Neural cell (in vitro differentiated cells): ENCODE data around the gene SET. TPM values are rescaled to one million over a fixed set of nuclear protein-coding genes. Genes with fewer than 3 reads are reported as not detected.

ENCODE experiments used
- H2AFZ ChIP-seq: fragments of 200-600, 300-800 bp; sonication (generic), shearing (Covaris generic); 2 replicates; pipeline ENCODE4 v1.6.0; 2014; ENCODE audit warnings: low read depth, mild to moderate bottlenecking, antibody characterized with exemption, low read length, moderate library complexity
- H3F3A ChIP-seq: fragments of 200-600 bp; shearing (Covaris generic); 2 replicates; pipeline ENCODE4 v1.6.1; 2016; ENCODE audit warnings: mild to moderate bottlenecking, moderate library complexity, mixed read lengths, antibody characterized with exemption, low read length; ENCODE audit not compliant: insufficient read depth, poor library complexity, severe bottlenecking
- H3K27ac ChIP-seq: fragments of 200-600, 300-800 bp; sonication (generic), shearing (Covaris generic); 2 replicates; pipeline ENCODE4 v1.5.1; 2014; ENCODE audit warnings: mild to moderate bottlenecking, low read length, moderate library complexity
- H3K27me3 ChIP-seq: fragments of 300-800, 200-600 bp; sonication (generic), shearing (Covaris generic); 2 replicates; pipeline ENCODE4 v1.6.0; 2014; ENCODE audit warnings: mild to moderate bottlenecking, low read depth, low read length, moderate library complexity; ENCODE audit not compliant: insufficient read depth
- H3K36me3 ChIP-seq: fragments of 300-800, 200-600 bp; sonication (generic), shearing (Covaris generic); 2 replicates; pipeline ENCODE4 v1.5.1; 2014; ENCODE audit warnings: mild to moderate bottlenecking, antibody characterized with exemption, low read length, moderate library complexity; ENCODE audit not compliant: insufficient read depth
- H3K4me2 ChIP-seq: fragments of 300-800, 200-600 bp; sonication (generic), shearing (Covaris generic); 2 replicates; pipeline ENCODE4 v1.6.0; 2014; ENCODE audit warnings: mild to moderate bottlenecking, low read length
- H3K4me3 ChIP-seq: fragments of 300-800, 200-600 bp; sonication (generic), shearing (Covaris generic); 2 replicates; pipeline ENCODE4 v1.5.1; 2014; ENCODE audit warnings: mild to moderate bottlenecking, low read length, moderate library complexity
- H3K79me2 ChIP-seq: fragments of 200-600 bp; shearing (Covaris generic); replicated peaks from 2 replicates; pipeline ENCODE4 v1.6.0; 2014; ENCODE audit warnings: mild to moderate bottlenecking, low read length, moderate library complexity; ENCODE audit not compliant: insufficient read depth
- H3K9ac ChIP-seq: fragments of 300-800, 200-600 bp; sonication (generic), shearing (Covaris generic); 2 replicates; pipeline ENCODE4 v1.6.1; 2016; ENCODE audit warnings: mild to moderate bottlenecking, low read length, mixed read lengths
- H3K9me2 ChIP-seq: fragments of 200-600 bp; shearing (Covaris generic); 2 replicates; pipeline ENCODE4 v1.6.1; 2016; ENCODE audit warnings: mild to moderate bottlenecking, low read length, mixed read lengths; ENCODE audit not compliant: insufficient read depth
- H3K9me3 ChIP-seq: fragments of 200-600, 300-800 bp; sonication (generic), shearing (Covaris generic); 2 replicates; pipeline ENCODE4 v1.6.1; 2016; ENCODE audit warnings: mild to moderate bottlenecking, mixed run types, low read length, moderate library complexity, mixed read lengths
- H4K20me1 ChIP-seq: fragments of 200-600 bp; shearing (Covaris generic); 2 replicates; pipeline ENCODE4 v1.6.1; 2016; ENCODE audit warnings: mild to moderate bottlenecking, mixed run types; ENCODE audit not compliant: insufficient read depth
- EP300 ChIP-seq: fragments of 450-650 bp; conservative IDR thresholded peaks from 2 replicates; pipeline ENCODE4 v1.6.1; 2014; ENCODE audit warnings: antibody characterized with exemption, mild to moderate bottlenecking, moderate library complexity; ENCODE audit not compliant: poor library complexity, severe bottlenecking
- EZH2 ChIP-seq: fragments of 200-600, 300-800 bp; shearing (Covaris generic), sonication (generic); IDR thresholded peaks from 2 replicates; pipeline ENCODE4 v1.6.1; 2014; ENCODE audit warnings: antibody characterized with exemption, low read length, borderline replicate concordance, mild to moderate bottlenecking; ENCODE audit not compliant: insufficient read depth, poor library complexity, severe bottlenecking
- MXI1 ChIP-seq: fragments of 450-650 bp; conservative IDR thresholded peaks from 2 replicates; pipeline ENCODE4 v1.6.1; 2014; ENCODE audit warnings: antibody characterized with exemption, mild to moderate bottlenecking; ENCODE audit not compliant: poor library complexity, severe bottlenecking
- POLR2AphosphoS5 ChIP-seq: IDR thresholded peaks from 2 replicates; pipeline ENCODE4 v1.6.1; 2012
- RAD21 ChIP-seq: fragments of 450-650 bp; conservative IDR thresholded peaks from 2 replicates; pipeline ENCODE4 v1.6.1; 2014; ENCODE audit warnings: antibody characterized with exemption, mild to moderate bottlenecking, moderate library complexity
- REST ChIP-seq: IDR thresholded peaks from 2 replicates; pipeline ENCODE4 v1.6.1; 2012; ENCODE audit warnings: borderline replicate concordance
- SMC3 ChIP-seq: fragments of 450-650 bp; conservative IDR thresholded peaks from 2 replicates; pipeline ENCODE4 v1.6.1; 2014; ENCODE audit warnings: antibody characterized with exemption, mild to moderate bottlenecking, moderate library complexity; ENCODE audit not compliant: poor library complexity
- TAF1 ChIP-seq: IDR thresholded peaks from 2 replicates; pipeline ENCODE4 v1.6.1; 2012; ENCODE audit warnings: low read depth
- polyA minus RNA-seq: library from RNA; depleted of rRNA, polyadenylated mRNA; stranded (reverse); fragments of >200 nt; gene quantifications from 2 replicates; pipeline ENCODE4 v1.2.3, GENCODE V29; 2014
- polyA plus RNA-seq: library from polyadenylated mRNA; depleted of rRNA; stranded (reverse); fragments of >200 nt; gene quantifications from 2 replicates; pipeline ENCODE4 v1.2.3, GENCODE V29; 2014
- TF ChIP-seq, protein P1 (sequence below): fragments of 450-650 bp; IDR thresholded peaks from 2 replicates; pipeline ENCODE4 v1.5.1; 2014; ENCODE audit warnings: antibody characterized with exemption, mild to moderate bottlenecking, moderate library complexity; ENCODE audit not compliant: poor library complexity, severe bottlenecking

SET gene, protein sequence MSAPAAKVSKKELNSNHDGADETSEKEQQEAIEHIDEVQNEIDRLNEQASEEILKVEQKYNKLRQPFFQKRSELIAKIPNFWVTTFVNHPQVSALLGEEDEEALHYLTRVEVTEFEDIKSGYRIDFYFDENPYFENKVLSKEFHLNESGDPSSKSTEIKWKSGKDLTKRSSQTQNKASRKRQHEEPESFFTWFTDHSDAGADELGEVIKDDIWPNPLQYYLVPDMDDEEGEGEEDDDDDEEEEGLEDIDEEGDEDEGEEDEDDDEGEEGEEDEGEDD
- polyA plus RNA-seq (549 and 855 TPM in 2 replicates), polyA minus RNA-seq (541 and 626 TPM in 2 replicates)

DNA sequence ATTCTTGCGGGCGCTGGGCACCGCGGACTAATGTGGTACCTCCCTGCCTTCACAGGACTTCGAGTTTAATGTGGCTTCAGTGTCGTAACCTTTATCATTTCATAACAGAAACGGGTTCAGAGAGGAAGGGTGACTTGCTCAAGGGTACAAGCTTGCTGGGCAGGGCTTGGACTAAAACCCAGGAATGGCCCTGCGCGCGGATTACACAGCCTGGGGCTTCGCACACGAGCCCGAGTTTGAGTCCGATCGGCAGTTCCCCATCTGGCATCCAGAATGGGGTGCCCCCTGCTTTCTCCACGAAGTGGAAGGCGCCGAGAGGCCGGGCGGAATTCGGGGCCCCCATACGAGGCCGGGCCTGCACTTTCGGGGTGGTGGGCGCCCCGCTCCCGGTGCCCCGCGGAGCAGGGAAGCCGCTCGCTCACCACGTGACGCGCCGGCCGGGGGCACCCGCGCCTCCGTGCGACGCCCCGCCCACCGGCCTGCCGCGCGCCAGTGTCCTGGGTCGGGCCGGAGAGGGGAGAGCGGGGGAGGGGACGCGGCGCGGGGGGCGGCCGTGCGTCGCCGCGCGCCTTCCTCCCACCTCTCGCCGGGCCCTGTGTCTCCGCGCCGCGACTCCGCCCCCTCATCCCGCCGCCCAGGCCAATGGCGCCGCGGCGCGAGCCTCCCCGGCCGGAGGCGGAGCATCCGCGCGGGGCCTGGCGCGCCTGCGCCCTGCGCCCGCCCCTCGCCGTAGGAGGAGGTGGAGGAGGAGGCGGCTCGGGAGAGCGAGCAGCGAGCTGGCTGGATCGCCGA, at the start of gene SET:
SET (plus strand) TSS at position 722 of the 792 bp plus-strand sequence. CDS start 361 bp downstream, outside the sequence.
- Histone ChIP-seq H2AFZ (peak within 1 kb of the TSS; percentile 56), H3K27ac (peak within 1 kb of the TSS; percentile 85), H3F3A (no peaks in the 10 kb centered on the region), H3K9me3 (no peaks in the 10 kb centered on the region), H4K20me1 (peaks cover 4% of the 10 kb centered on the region), H3K4me2 (peak within 1 kb of the TSS; percentile 60), H3K27me3 (no peaks in the 10 kb centered on the region), H3K79me2 (peaks cover 35% of the 10 kb centered on the region), H3K36me3 (peaks cover 6% of the 10 kb centered on the region), H3K4me3 (peak within 1 kb of the TSS; percentile 81), H3K9me2 (no peaks in the 10 kb centered on the region), H3K9ac (peak within 1 kb of the TSS; percentile 91)
- peak; percentile 79 for TF ChIP-seq MXI1
- TF ChIP-seq, protein P1, sequence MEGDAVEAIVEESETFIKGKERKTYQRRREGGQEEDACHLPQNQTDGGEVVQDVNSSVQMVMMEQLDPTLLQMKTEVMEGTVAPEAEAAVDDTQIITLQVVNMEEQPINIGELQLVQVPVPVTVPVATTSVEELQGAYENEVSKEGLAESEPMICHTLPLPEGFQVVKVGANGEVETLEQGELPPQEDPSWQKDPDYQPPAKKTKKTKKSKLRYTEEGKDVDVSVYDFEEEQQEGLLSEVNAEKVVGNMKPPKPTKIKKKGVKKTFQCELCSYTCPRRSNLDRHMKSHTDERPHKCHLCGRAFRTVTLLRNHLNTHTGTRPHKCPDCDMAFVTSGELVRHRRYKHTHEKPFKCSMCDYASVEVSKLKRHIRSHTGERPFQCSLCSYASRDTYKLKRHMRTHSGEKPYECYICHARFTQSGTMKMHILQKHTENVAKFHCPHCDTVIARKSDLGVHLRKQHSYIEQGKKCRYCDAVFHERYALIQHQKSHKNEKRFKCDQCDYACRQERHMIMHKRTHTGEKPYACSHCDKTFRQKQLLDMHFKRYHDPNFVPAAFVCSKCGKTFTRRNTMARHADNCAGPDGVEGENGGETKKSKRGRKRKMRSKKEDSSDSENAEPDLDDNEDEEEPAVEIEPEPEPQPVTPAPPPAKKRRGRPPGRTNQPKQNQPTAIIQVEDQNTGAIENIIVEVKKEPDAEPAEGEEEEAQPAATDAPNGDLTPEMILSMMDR: no peak
- TF ChIP-seq RAD21: no peak
- peak; percentile 51 for TF ChIP-seq EP300
- TF ChIP-seq SMC3: no peak
- TF ChIP-seq EZH2: no peak
- TF ChIP-seq POLR2AphosphoS5: peak; percentile 93
- no peak for TF ChIP-seq TAF1
- no peak for TF ChIP-seq REST

GRCh38 chr9:128640603-128641002, 48.4 kb upstream of the SET start:
- H3K9me3 ChIP-seq: no peaks in the 10 kb centered on the region
- no peaks in the 10 kb centered on the region for H3K27me3 ChIP-seq
- no peaks in the 10 kb centered on the region for H3F3A ChIP-seq
- H3K9ac ChIP-seq: no peak overlapping the region
- no peaks in the 10 kb centered on the region for H3K9me2 ChIP-seq
- no peaks in the 10 kb centered on the region for H3K36me3 ChIP-seq
- no peaks in the 10 kb centered on the region for H3K79me2 ChIP-seq
- H3K27ac ChIP-seq: no peak overlapping the region
- H3K4me3 ChIP-seq: no peak overlapping the region
- no peaks in the 10 kb centered on the region for H4K20me1 ChIP-seq
- H3K4me2 ChIP-seq: no peak overlapping the region
- TF ChIP-seq EZH2 (no peak), SMC3 (no peak), REST (no peak), RAD21 (no peak), EP300 (no peak), POLR2AphosphoS5 (no peak), TAF1 (no peak), MXI1 (no peak)
- TF ChIP-seq, protein P1: no peak
- H2AFZ ChIP-seq: no peak overlapping the region
